NCI-H460 (cell line): Measurements from ENCODE around the gene EZR. TPM values are rescaled to one million over a fixed set of nuclear protein-coding genes. Genes with fewer than 3 reads are reported as not detected.

Experiments used
- DNase-seq: peaks from one replicate; pipeline ENCODE4 v3.0.0-alpha.2; 2016; ENCODE audit warnings: low read depth; ENCODE audit errors: extremely low read depth
- total RNA-seq: library from RNA; depleted of rRNA; stranded (reverse); fragments of >200 nt; shearing (Covaris generic); gene quantifications from 2 replicates; pipeline ENCODE4 v1.2.3, GENCODE V29; 2014

The EZR gene
- total RNA-seq, 1 experiment from 2014 or later, result 231 TPM

DNA sequence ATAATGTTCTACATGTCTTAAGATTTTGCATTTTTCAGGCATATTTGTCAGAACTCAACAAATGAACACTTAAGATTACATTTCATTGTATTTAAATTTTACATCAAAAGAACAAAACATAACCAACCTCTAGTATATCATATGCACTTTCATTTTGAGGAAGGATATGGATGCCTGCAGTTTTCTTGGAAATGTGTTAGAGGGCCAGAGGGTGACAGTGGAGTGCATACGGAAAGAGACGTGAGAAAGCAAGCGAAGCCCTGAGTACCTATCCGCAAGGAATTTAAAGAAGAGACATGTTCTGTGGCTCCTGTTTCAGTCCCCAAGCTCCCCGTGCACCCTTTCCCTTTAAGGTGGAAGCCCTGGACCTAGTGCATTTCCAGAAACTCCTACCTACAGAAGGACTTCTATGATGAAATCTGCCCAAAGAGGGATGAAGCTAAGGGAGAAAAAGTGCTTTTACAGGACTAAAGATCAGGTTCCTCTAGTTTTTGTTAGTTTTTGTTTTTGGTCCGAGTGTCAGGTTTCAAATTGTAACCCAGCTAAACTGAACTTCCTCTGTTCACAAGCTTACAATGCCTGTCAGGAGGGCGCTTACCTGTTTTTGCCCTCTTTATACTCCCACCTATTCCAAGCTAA lies 38.8 kb downstream of the EZR start:
- no peak for DNase-seq

DNA sequence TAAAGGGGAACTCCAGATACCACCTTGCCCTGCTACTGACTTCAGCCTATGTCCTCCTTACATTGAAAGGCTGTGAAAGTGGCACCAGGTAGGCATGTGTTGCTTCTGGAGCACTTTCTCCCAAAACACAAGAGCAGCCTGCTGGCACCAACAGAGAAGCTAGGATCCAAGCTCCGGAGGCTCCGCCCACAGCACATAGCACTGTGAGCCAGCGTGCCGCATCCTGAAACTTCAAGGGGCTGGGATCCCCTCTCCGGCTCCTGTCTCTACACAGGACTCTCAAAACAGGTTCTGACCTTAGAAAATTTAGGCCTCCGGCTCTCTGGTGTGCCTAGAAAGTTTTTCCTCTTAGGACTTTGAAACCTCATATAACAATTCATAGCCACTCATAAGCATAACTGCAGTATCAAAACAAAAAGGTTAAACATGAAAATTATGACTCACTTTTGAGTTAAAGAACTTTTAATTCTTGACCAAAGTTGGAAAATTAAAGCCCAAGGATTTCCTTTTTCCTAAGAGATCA lies 41.1 kb downstream of the EZR start:
- DNase-seq, result no peak

DNA sequence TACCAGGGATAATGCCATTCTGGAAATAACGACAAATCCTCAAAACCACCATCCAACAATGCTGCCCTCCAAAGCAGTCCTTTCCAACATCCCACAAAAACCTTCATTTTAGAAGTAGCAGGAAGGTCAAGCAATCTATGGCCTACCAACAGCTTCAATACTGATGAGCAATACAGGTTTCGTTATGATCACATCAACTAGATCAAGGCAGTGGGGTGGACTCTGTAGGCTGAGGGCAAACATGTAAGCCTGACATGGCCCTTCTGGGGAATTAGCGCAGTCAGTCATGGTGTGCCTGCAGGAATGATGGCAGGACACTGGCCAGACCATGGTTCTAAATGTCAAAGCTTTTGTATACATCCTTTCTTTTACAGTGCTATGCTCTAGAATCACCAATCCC lies 41.7 kb downstream of the EZR start:
- DNase-seq, result no peak

DNA sequence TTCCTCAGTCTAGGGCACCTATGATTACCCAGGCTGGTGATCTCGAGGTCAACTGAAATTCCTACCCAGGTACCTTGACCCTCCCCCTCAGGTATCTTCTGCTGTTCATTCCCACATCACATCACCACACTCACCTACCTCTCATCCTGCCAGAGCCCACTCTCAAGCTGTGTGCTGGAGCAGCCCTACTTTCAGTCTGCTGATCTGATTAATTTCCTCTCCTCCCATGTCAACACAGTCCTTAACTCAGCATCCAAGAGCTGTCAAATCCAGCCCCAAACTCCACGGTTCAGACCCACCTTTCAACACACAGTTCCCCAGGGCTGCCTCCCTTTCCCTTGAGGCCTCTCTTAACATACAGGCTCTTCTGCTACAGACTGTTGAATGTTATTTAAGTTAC lies 42.4 kb downstream of the EZR start:
- no peak for DNase-seq

DNA sequence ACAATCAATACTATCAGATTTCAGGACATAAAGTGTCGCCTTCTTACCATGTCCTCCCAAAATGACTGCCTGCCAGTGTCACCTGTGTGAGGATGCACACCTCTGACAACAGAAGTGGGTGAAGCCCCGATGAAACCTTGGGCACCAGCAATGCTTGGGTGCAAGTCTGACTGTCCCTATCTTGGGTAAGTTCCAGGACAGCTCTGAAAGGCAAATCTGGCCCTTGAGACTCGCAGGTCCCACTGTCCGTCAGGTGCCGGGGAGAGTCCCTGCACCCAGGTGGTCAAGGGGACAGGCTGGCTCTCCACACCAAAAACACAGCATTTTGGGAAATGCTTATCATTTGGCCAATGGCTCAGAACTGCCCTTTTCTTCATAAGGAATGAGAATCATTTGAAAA lies 43.3 kb downstream of the EZR start:
- no peak for DNase-seq

DNA sequence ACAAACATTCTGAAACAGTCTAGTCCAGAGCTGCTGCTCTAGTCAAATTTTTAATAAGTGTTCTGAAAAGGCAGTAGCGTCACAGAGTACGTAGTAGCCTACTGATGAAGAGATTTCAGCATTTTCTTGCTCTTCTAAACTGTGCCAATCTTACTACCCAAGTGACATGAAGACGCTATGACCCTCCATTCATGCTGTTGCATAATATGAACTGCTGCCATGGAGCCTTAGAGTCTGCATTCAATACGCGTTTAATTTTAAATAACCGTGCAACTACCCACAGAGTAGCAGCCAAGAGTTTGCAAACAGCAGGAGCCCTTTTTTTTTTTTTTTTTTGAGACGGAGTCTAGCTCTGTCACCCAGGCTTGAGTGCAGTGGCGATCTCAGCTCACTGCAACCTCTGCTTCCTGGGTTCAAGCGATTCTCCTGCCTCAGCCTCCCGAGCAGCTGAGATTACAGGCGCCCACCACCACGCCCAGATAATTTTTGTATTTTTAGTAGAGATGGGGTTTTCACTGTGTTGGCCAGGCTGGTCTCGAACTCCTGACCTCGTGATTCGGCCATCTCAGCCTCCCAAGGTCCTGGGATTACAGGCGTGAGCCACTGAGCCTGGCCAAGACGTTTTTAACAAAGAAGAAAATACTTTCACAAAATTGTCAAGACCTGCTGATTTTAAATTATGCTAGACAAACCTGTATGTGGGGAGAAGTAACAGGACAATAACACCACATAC lies 44.3 kb downstream of the EZR start:
- DNase-seq, result no peak

DNA sequence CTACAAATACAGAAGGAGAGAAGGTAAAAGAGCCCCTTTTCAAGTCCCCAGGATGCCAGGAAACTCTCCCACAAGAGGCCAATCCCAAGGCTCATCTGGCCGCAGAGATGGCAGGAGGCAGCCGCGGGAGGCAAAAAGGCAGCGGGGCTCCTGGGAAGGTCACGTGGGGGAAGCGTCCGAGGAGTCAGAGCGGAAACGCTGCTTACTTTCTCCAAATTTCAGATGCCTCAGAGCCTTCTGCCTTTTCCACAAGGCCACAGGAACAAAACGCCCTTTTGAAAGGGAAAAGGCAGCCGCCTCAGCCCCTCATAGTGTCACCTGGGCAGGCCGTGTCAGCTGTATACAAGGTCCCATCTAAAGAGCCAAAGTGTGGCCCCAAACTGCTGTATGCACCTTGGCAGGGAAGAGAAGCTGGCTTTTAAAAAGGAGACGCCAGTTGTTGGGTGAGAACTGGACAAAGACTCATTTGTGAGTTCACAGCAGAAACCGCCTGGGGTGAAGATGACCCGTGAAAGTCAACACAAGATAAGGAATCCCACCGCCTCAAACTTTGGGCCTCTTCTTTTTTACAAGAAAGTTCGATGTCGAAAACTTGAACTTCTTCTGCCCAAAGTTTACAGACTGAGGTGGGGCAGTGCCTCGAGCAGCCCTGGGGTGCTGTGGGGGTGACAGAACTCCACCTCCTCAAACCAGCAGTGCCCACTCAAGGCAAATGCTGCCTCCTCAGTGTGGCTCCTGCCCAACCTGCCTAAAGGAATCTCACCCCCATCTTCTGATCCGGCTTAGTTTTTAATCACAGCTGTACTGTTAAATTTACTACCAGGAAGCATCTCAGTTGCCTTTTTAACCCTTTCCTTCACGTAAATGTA lies 45.4 kb downstream of the EZR start:
- DNase-seq, result no peak

DNA sequence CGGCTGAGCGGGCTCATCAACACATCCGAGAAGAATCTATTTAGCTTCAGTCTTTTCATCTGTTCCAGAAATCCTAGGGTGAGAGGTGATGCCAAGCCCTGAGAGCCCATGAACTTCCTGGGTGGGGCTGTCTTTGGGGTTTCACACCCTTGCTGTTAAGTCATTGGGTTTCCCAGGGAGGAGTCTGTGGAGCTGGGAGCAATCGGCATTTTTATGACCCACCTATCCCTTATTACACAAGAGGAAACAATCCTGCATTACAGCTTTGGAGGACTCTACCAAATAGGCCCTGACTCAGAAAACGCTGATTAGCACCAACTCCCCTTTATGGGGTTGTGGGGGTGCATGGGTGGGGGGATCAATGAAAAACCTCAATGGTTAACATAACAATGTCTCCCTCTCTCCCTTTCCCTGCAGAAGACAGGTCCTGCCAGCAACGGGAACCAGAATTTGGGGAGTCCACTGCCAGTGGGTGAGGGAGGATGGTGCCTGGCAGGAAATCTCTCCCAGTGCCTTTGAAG lies 46.3 kb downstream of the EZR start:
- no peak for DNase-seq

DNA sequence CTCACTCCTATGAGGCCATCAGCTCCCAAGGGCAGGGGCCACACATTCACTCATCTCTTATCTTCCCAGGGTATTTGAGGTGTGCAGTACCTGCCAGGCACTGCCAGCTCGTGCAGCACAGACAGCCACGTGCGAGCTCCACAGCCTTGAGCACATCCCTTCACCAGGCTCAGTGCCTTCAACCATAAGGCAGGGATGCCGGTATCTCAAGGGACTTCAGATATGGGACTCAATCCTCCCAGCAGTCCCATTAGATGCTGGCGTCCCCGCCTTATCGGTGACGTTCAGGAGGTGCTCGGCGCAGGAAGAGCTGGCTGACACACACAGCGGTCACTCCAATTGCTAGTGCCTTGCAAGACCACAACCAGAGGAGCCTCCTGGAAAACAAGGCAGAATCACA lies 47.0 kb downstream of the EZR start:
- DNase-seq, result no peak

DNA sequence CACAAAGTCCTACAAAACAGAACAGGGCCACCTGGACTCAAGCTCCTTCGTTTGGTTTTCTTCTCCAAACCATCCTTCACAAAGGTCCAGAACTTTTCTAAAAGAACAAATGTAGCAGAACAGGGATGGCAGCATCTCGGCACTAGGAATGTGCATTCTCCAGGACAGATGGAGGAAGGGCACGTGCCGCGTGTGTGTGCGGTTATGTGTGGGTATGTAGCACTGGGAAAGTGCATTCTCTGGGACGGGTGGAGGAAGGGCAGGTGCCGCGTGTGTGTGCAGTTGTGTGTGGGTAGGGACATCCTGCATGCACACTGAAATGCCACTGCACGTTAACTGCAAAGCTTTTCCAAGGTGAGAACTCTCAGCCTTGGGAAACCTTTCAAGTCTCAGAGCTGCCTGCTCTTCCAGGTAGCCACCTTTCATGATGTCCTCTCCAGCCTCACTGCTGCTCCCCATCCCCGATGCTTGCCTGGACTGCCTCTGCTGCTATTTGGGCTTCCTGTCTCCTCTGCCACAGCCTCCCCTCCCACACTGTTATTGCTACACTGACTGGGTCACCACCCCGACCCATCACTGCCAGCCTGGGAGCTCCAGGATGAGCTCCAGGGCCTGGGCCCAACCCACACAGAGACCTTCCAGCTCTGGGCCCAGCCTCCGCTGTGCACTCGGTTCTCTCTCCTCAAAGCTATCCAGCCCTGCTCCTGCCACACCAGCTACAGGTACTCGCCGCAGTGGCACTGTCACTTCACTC lies 47.6 kb downstream of the EZR start:
- DNase-seq, result no peak

DNA sequence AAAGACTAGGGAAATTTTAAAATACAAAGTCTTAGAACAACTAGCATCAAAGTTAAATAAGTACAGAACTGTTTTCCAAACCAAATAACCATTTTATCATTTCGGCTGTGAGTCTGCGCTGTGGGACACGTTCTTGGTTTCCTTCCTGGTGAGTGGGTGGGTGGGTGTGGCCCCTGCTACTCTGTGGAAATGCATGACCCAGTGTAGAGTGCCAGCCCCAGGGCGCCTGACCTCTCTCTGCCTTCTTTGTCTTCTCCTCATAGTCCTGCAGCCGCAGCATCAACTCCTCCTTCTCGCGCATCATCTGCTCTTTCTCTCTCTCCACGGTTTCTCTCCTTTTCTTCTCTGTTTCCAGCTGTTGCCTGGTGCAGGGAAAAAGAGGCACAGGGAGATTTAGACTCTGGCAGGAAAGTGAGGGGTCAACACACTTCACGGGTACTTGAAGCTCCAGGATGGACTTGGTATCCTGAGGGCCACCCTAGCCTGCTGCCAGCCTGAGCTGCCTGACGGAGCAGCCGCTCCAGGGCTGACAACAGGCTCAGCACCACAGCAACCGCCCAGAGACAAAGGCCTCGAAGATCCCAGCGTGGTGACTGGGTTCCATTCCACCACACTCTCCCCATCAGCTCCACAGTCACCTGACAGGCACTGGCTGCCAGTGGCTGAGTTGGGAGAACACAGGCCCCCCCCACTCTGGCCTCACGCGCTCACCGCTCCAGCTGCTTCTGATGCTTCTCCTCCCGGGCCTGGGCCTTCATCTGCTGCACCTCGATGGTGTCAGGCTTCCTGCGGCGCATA lies 48.4 kb downstream of the EZR start:
- no peak for DNase-seq

DNA sequence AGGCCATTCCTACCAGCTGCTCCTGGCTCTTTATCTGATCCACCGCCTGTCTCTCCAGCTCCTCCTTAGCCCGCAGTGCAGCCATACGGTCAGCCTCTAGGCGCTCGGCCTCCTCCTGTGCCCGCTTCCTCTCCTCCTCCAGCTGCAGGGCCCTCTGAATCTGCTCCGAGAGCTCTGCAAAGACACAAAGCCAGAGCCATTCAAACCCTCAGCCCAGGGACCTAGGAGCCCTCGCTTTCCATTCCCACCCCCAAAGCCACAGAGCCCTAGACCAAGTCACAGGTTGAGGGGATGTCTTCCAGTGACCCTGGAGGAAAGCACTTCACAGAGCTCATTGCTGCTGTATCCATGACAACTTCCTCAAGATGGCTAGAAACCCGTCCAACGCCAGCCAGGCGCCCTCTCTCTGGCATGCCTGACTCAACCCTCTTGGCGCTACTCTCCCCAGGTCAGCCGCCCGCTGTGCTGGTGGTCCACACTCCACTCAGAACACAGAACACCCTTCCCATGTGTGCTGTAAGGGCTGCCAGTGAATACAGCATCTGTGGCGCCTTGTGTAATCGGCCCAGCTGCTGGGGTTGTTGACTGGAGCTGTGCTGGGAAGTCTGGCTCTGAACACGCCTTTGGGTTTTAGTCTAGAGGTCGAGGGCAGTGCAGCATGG lies 49.3 kb downstream of the EZR start:
- no peak for DNase-seq

DNA sequence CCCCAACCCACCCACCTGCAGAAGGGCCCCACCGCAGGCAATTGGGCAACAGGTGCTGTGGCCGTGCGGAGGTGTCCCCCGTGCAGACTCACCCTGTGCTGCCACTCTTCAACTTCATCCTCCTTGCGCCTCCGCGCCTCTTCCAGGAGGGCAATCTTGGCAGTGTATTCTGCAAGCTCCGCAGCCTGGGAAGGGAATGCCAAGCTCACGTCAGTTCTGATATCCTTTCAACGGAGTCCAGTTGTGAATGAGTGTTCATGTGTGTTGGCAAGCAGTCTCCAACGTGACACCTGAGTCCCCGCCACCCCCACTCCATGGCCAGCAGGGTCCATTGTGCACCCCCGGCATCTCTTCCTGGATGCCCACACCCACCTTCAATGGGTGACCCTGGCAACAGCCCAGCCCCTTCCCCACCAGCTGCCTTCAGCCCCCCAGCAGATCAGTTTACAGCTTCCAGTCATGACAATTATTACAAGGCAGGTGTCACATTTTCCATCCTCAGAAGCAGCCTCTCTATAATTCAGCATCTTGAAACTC lies 49.9 kb downstream of the EZR start:
- no peak for DNase-seq

DNA sequence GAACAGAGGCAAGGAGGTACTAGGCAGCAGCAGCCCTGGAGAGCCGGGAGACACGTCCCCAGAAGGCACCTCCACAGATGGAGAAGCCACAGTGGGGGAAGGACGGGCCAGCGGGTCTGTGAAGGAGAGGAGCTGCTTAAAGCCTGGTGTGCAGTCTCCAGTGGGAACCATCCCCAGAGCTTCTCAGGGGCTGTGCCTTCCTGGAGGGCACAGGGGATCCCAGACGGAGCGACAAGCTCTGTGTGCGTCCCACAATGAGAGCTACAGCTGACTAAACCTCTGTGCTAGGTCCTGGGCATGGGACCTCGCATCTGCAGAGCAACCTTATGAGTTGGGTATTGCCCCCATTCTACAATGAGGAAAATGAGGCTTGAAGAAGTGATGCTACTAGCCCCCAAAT lies 50.7 kb downstream of the EZR start:
- no peak for DNase-seq

DNA sequence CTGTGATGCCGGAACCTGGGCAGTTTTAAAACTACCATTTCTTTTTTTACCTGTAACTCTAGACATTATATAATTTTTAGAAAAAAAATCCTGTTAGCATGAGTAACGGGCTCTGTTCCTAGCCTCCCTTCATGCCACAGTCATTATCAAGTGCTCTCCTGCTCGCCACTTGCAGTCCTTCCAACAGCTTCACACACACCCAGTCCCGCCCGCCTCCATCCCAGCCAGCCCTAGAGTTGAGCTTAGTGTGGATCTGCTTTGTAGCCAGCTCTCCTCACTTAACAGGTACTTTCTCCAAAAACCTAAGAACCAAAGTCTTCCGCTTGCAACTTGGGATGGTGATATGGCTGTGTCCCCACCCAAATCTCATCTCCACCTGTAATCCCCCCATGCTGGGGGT lies 51.5 kb downstream of the EZR start:
- DNase-seq, result no peak

DNA sequence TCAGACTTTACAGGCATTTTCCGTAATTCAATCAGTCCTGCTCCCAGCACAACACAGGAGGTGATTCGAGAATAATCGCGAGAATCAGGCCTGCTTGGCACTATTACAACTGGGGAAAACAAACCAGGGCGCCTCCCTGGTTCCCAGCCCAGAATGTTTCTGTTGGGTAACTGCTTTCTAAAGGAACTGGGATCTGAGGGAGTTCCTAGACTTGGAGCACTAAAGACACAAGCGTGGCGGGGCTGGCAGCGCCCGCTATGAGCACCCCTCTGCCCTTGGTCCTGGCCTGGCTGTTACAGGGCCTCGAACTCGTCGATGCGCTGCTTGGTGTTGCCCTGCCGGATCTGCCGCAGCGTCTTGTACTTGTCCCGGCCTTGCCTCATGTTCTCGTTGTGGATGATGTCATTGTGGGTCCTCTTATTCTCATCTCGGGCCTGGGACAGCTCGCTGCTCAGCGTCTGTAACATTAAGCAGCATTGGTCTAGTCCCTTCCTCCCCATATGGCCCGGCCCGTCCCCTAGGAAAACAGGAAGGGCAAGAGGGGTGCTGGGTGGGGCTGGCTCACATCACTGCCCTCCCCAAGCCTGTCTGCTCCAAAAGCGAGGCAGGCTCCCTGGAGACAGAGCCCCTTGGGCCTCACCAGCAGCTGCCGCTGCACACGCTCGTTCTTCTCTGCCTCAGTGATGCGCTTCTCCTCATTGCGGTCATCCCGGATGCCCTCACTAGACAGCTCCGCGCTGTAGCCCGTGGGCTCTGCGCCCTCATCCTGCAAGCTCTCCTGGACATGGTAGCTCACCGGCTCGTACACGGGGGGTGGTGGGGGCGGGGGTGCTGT lies 52.3 kb downstream of the EZR start:
- no peak for DNase-seq

DNA sequence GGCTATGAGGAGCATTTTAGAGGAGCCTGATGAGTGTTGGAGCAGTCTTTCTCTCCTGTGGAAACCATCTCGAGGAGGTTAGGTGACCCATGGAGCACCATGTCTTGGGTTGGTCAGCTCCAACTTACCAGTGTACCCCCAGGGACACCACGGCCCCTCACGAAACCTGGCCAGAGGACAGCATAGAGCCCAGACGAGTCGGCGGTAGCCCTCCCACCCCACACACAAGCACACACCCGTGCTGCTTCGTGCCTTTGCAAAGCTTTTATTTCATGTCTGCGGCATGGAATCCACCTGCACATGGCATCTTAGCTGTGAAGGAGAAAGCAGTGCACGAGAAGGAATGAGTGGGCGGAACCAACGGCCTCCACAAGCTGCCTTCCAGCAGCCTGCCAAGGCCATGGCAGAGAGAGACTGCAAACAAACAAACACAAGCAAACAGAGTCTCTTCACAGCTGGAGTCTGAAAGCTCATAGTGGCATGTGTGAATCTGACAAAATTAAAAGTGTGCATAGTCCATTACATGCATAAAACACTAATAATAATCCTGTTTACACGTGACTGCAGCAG lies 53.6 kb downstream of the EZR start:
- DNase-seq, result no peak

DNA sequence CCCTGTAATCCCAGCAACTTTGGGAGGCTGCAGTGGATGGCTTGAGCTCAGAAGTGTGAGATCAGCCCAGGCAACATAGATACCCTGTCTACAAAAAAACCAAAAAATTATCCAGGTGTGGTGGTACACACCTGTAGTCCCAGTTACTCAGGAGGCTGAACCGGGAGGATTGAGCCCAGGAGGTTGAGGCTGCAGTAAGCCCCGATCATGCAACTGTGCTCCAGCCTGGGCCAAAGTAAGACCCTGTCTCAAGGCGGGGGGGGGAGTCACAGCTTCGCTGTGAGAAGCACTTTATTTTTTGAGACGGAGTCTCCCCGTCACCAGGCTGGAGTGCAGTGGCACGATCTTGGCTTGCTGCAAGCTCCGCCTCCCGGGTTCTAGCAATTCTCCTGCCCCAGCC lies 54.2 kb downstream of the EZR start:
- no peak for DNase-seq
